ENCODE data around the gene GPR85.

- TF ChIP-seq POLR2A (IDR thresholded peaks at IDR 0.05) (no peak), CTCF (IDR thresholded peaks at IDR 0.05) (no peak)
These were observed 40.2 kb downstream of the GPR85 start for GRCh38 chr7:113046453-113046852.

All from testis (tissue), 2 donors.